ENCODE data around the gene RERE.
"Not testable (repeated sequence)": the region's sequence is repeated elsewhere in the genome, so short reads cannot be mapped to it uniquely, and the experiment has no call there.

The RERE gene

GRCh38 chr1:8789314-8790214 lies 27.9 kb downstream of the RERE start:
- H3K27me3 ChIP-seq: no peaks in the 10 kb centered on the region
- DNase-seq: no peak
- H3K36me3 ChIP-seq: no peaks in the 10 kb centered on the region
- TF ChIP-seq CTCF (IDR thresholded peaks at IDR 0.05; ENCODE audit: low read depth, low read length): no peak
- H3K4me1 ChIP-seq: no peaks in the 10 kb centered on the region
- H3K9me3 ChIP-seq: no peaks in the 10 kb centered on the region
- no peak overlapping the region for H3K4me3 ChIP-seq (ENCODE audit: low read depth, low read length)

- no peaks in the 10 kb centered on the region for H3K9me3 ChIP-seq
- no peaks in the 10 kb centered on the region for H3K27me3 ChIP-seq
- no peak for DNase-seq
- no peak for TF ChIP-seq CTCF (IDR thresholded peaks at IDR 0.05; ENCODE audit: low read depth, low read length)
- H3K36me3 ChIP-seq: no peaks in the 10 kb centered on the region
- H3K4me3 ChIP-seq (ENCODE audit: low read depth, low read length): no peak overlapping the region
- H3K4me1 ChIP-seq: no peaks in the 10 kb centered on the region
Observed at GRCh38 chr1:8787218-8787617, 30.2 kb downstream of the RERE start.

GRCh38 chr1:8786204-8786603 lies 31.2 kb downstream of the RERE start:
- not testable (repeated sequence) for H3K36me3 ChIP-seq; H3K9me3 ChIP-seq; H3K27me3 ChIP-seq; H3K4me3 ChIP-seq (ENCODE audit: low read depth, low read length); H3K4me1 ChIP-seq; DNase-seq

GRCh38 chr1:8782955-8783354 lies 34.5 kb downstream of the RERE start:
- no peaks in the 10 kb centered on the region for H3K36me3 ChIP-seq
- no peak overlapping the region for H3K4me3 ChIP-seq (ENCODE audit: low read depth, low read length)
- TF ChIP-seq CTCF (IDR thresholded peaks at IDR 0.05; ENCODE audit: low read depth, low read length): no peak
- no peaks in the 10 kb centered on the region for H3K27me3 ChIP-seq
- H3K9me3 ChIP-seq: no peaks in the 10 kb centered on the region
- no peak for DNase-seq
- H3K4me1 ChIP-seq: no peaks in the 10 kb centered on the region

GRCh38 chr1:8782001-8782620 lies 35.3 kb downstream of the RERE start:
- H3K4me1 ChIP-seq: no peaks in the 10 kb centered on the region
- no peak for DNase-seq
- no peak overlapping the region for H3K4me3 ChIP-seq (ENCODE audit: low read depth, low read length)
- H3K36me3 ChIP-seq: no peaks in the 10 kb centered on the region
- H3K9me3 ChIP-seq: no peaks in the 10 kb centered on the region
- H3K27me3 ChIP-seq: no peaks in the 10 kb centered on the region
- TF ChIP-seq CTCF (IDR thresholded peaks at IDR 0.05; ENCODE audit: low read depth, low read length): no peak

GRCh38 chr1:8780405-8780804 lies 37.0 kb downstream of the RERE start:
- no peak for DNase-seq
- Histone ChIP-seq H3K4me3 (ENCODE audit: low read depth, low read length) (no peak overlapping the region), H3K27me3 (no peaks in the 10 kb centered on the region), H3K4me1 (no peaks in the 10 kb centered on the region), H3K9me3 (no peaks in the 10 kb centered on the region), H3K36me3 (no peaks in the 10 kb centered on the region)
- TF ChIP-seq CTCF (IDR thresholded peaks at IDR 0.05; ENCODE audit: low read depth, low read length): no peak
